Prostate gland (tissue), 2 donors: ENCODE data around the gene SMIM29. TPM values are rescaled to one million over a fixed set of nuclear protein-coding genes. Genes with fewer than 3 reads are reported as not detected.

Experiments
- DNase-seq: peaks from one replicate; pipeline ENCODE4 v3.0.0-alpha.2; 2019; ENCODE audit warnings: low spot score
- H3K27ac ChIP-seq, 2 donors: fragments of 200-600 bp; sonication (generic); 2 replicates each; pipeline ENCODE4 v1.5.1; 2017 to 2019
- H3K27me3 ChIP-seq: fragments of 200-600 bp; sonication (generic); replicated peaks from 2 replicates; pipeline ENCODE4 v1.5.1; 2019; ENCODE audit not compliant: insufficient read depth
- H3K36me3 ChIP-seq, 2 donors: fragments of 200-600 bp; sonication (generic); 1 replicate in 1 of 2; 2 replicates in 1 of 2; pipeline versions ENCODE4 v1.5.1 to v1.8.1; 2017 to 2019
- H3K4me1 ChIP-seq: fragments of 200-600 bp; sonication (generic); replicated peaks from 2 replicates; pipeline ENCODE4 v1.5.1; 2019
- H3K4me3 ChIP-seq, 2 donors: fragments of 200-600 bp; sonication (generic); 2 replicates each; pipeline ENCODE4 v1.5.1; 2017 to 2019
- H3K9me3 ChIP-seq: fragments of 200-600 bp; sonication (generic); 2 replicates; pipeline ENCODE4 v1.5.1; 2017
- CTCF ChIP-seq, 4 experiments: fragments of 200-600 bp in 2 of 4; fragments of 450-650 bp in 2 of 4; sonication (generic) in 2 of 4; IDR thresholded peaks; 1 replicate in 3 of 4; 2 replicates in 1 of 4; pipeline ENCODE4 v1.5.1; 2016 to 2019; ENCODE audit warnings: antibody characterized with exemption in 4 of 4, mild to moderate bottlenecking in 2 of 4, moderate library complexity in 2 of 4
- POLR2A ChIP-seq: fragments of 450-650 bp; IDR thresholded peaks from one replicate; pipeline ENCODE4 v1.6.1; 2016; ENCODE audit warnings: antibody characterized with exemption, mild to moderate bottlenecking
- POLR2AphosphoS5 ChIP-seq: sonication (generic); formaldehyde crosslinking; IDR thresholded peaks from one replicate; pipeline ENCODE4 v1.6.1; 2017; ENCODE audit warnings: antibody characterized with exemption
- WGBS: methylation state at CpG from one replicate; pipeline ENCODE4 v1.1.5; 2018; 5-methylcytosine and 5-hydroxymethylcytosine counted together
- intact Hi-C: fragments of 100-400 bp; cut with DNase I; formaldehyde crosslinking; loops from one replicate; pipeline ENCODE4 v1.14.2; 2022
- total RNA-seq, 2 donors: library from RNA; depleted of rRNA; stranded (reverse); fragments of >200 nt; gene quantifications; one replicate each; pipeline ENCODE4 v1.1.0, GENCODE V29; 2016

The SMIM29 gene
- total RNA-seq, 2 donors from 2014 or later = 25.9 to 41.6 TPM

GRCh38 chr6:34231566-34232336, 17.1 kb downstream of the SMIM29 start:
- Histone ChIP-seq H3K36me3 (no peaks in the 10 kb centered on the region), H3K27me3 (no peaks in the 10 kb centered on the region), H3K27ac (no peak overlapping the region), H3K4me3 (no peak overlapping the region), H3K9me3 (no peaks in the 10 kb centered on the region), H3K4me1 (no peaks in the 10 kb centered on the region)
- TF ChIP-seq POLR2AphosphoS5 (no peak), POLR2A (no peak), CTCF (IDR thresholded peaks at IDR 0.05) (no peak)
- no peak for DNase-seq
- intact Hi-C loops = no loop called here
- 95% methylated on average over 17 of the region's 17 CpGs for WGBS

GRCh38 chr6:34230653-34231371, 18.0 kb downstream of the SMIM29 start:
- Histone ChIP-seq H3K27ac (no peak overlapping the region), H3K4me1 (no peaks in the 10 kb centered on the region), H3K4me3 (no peak overlapping the region), H3K27me3 (no peaks in the 10 kb centered on the region), H3K36me3 (no peaks in the 10 kb centered on the region), H3K9me3 (no peaks in the 10 kb centered on the region)
- 86% methylated on average over 5 of the region's 5 CpGs for WGBS
- intact Hi-C loops = no loop called here
- DNase-seq = no peak
- TF ChIP-seq CTCF (IDR thresholded peaks at IDR 0.05) = no peak
- TF ChIP-seq POLR2A = no peak
- TF ChIP-seq POLR2AphosphoS5 = no peak

- Histone ChIP-seq H3K4me1 (no peaks in the 10 kb centered on the region), H3K27me3 (no peaks in the 10 kb centered on the region), H3K27ac (no peak overlapping the region), H3K4me3 (no peak overlapping the region), H3K36me3 (no peaks in the 10 kb centered on the region), H3K9me3 (no peaks in the 10 kb centered on the region)
- DNase-seq = no peak
- WGBS = 98% methylated on average over 8 of the region's 8 CpGs
- TF ChIP-seq POLR2AphosphoS5 = no peak
- TF ChIP-seq POLR2A = no peak
- no peak for TF ChIP-seq CTCF (IDR thresholded peaks at IDR 0.05)
- intact Hi-C loops = no loop called here
Observed at GRCh38 chr6:34229877-34230276, 18.9 kb downstream of the SMIM29 start.

GRCh38 chr6:34227761-34228421, 20.9 kb downstream of the SMIM29 start:
- WGBS = 92% methylated on average over 16 of the region's 16 CpGs
- TF ChIP-seq POLR2A (no peak), POLR2AphosphoS5 (no peak), CTCF (IDR thresholded peaks at IDR 0.05) (no peak)
- no peaks in the 10 kb centered on the region for H3K27me3 ChIP-seq
- no peaks in the 10 kb centered on the region for H3K9me3 ChIP-seq
- H3K4me1 ChIP-seq = peaks cover 6% of the 10 kb centered on the region
- no peak overlapping the region for H3K4me3 ChIP-seq
- DNase-seq = no peak
- intact Hi-C loops = no loop called here
- no peaks in the 10 kb centered on the region for H3K36me3 ChIP-seq
- no peak overlapping the region for H3K27ac ChIP-seq
